Kidney (tissue), 14 donors: ENCODE results near the gene SARM1. TPM values are rescaled to one million over a fixed set of nuclear protein-coding genes. Genes with fewer than 3 reads are reported as not detected.
A peak's percentile ranks its signal among the peaks of the same experiment; 100 is the strongest.

Experiments
- DNase-seq, 5 donors: peaks; one replicate each; pipeline ENCODE4 v3.0.0-alpha.2; 2013 to 2020
- FAIRE-seq: peaks from 2 replicates; lab custom pipeline; 2012; peaks lifted over from hg19 to GRCh38; lab: Jason Lieb, UNC
- H3K27ac ChIP-seq, 2 donors: one replicate each; pipeline ENCODE4 v1.7.0; 2013; ENCODE audit warnings: low read depth in 2 of 2, low read length in 2 of 2, inconsistent platforms in 1 of 2
- H3K27me3 ChIP-seq: one replicate; pipeline ENCODE4 v1.7.1; 2013; ENCODE audit warnings: low read length, inconsistent platforms; ENCODE audit not compliant: control insufficient read depth, insufficient read depth
- H3K36me3 ChIP-seq, 3 donors: one replicate each; pipeline versions ENCODE4 v1.7.0 to v1.7.1; 2013; ENCODE audit warnings: low read length in 3 of 3, control low read depth in 1 of 3, inconsistent platforms in 1 of 3; ENCODE audit not compliant: insufficient read depth in 3 of 3, control insufficient read depth in 2 of 3
- H3K4me1 ChIP-seq, 3 donors: one replicate each; pipeline versions ENCODE4 v1.7.0 to v1.7.1; 2013; ENCODE audit warnings: low read length in 3 of 3, inconsistent platforms in 1 of 3, low read depth in 1 of 3; ENCODE audit not compliant: control insufficient read depth in 2 of 3, insufficient read depth in 2 of 3
- H3K4me3 ChIP-seq, 3 donors: one replicate each; pipeline versions ENCODE4 v1.7.0 to v1.8.1; 2013; ENCODE audit warnings: low read length in 3 of 3, control low read depth in 1 of 3, inconsistent platforms in 1 of 3
- H3K9ac ChIP-seq, 3 donors: one replicate each; pipeline versions ENCODE4 v1.7.0 to v1.7.1; 2013; ENCODE audit warnings: low read length in 3 of 3, control low read depth in 1 of 3, inconsistent platforms in 1 of 3
- H3K9me3 ChIP-seq, 3 donors: one replicate each; pipeline versions ENCODE4 v1.7.0 to v1.7.1; 2013; ENCODE audit warnings: low read length in 3 of 3, control low read depth in 1 of 3, inconsistent platforms in 1 of 3; ENCODE audit not compliant: control insufficient read depth in 2 of 3, insufficient read depth in 1 of 3
- CTCF ChIP-seq: IDR thresholded peaks from 3 replicates; pipeline ENCODE4 v1.5.1; 2012; ENCODE audit warnings: mild to moderate bottlenecking, moderate library complexity, borderline replicate concordance; ENCODE audit not compliant: insufficient read depth; ENCODE audit errors: extremely low read depth
- intact Hi-C: fragments of 100-400 bp; cut with DNase I; formaldehyde crosslinking; loops from one replicate; pipeline ENCODE4 v1.11.1; 2022
- polyA plus RNA-seq: library from polyadenylated mRNA; stranded (reverse); fragments of 350-450 nt; fragmentation: Illumina TruSeq; extraction: RNeasy Lipid Tissue Mini Kit (QIAGEN cat#74804); gene quantifications from one replicate; pipeline ENCODE4 v1.2.3, GENCODE V29; 2014; ENCODE audit warnings: low read depth, low replicate concordance; ENCODE audit not compliant: insufficient read depth
- total RNA-seq: library from RNA; stranded (reverse); fragmentation: NEBNext Ultra II Directional; extraction: Animal tissue kit (Norgen Biotek cat#: 25700); gene quantifications from one replicate; pipeline ENCODE4 v1.2.1, GENCODE V29; 2021
- donor health status: control.
- donor health status: control.
- donor health status: control.
- donor health status: control.
- donor health status: control.
- donor health status: DM: yes; HTN: yes; CAD: no.
- donor health status: Normal renal cell carcinoma (clear cell type).

Gene SARM1
- total and polyA plus RNA-seq, 2 donors from 2014 or later: 10.4 to 23.8 TPM

- intact Hi-C loops: no loop called here
- Histone ChIP-seq H3K36me3 (peaks cover 0 to 3% (median 0%) of the 10 kb centered on the region in 3 donors), H3K9ac (no peak overlapping the region), H3K4me3 (no peak overlapping the region), H3K4me1 (peaks cover 0 to 17% (median 3%) of the 10 kb centered on the region in 3 donors), H3K27me3 (no peaks in the 10 kb centered on the region), H3K27ac (no peak overlapping the region), H3K9me3 (no peaks in the 10 kb centered on the region)
- no peak for DNase-seq
- TF ChIP-seq CTCF: no peak
- no peak for FAIRE-seq
Measured at GRCh38 chr17:28368915-28369683, 2.4 kb upstream of the SARM1 start.

- no peaks in the 10 kb centered on the region for H3K27me3 ChIP-seq
- H3K27ac ChIP-seq: no peak overlapping the region
- DNase-seq (peak in 1 of 5 donors; percentile 65), FAIRE-seq (no peak)
- no peaks in the 10 kb centered on the region for H3K9me3 ChIP-seq
- H3K4me3 ChIP-seq: no peak overlapping the region
- H3K9ac ChIP-seq: no peak overlapping the region
- no peak for TF ChIP-seq CTCF
- intact Hi-C loops: no loop called here
- peaks cover 0 to 17% (median 3%) of the 10 kb centered on the region in 3 donors for H3K4me1 ChIP-seq
- no peaks in the 10 kb centered on the region for H3K36me3 ChIP-seq
Measured at GRCh38 chr17:28369684-28370034, 1.8 kb upstream of the SARM1 start.

GRCh38 chr17:28370035-28370743 is 1.3 kb upstream of the SARM1 start, which contains the start of gene VTN:
Gene VTN, minus strand, starts transcription at chr17:28370307. Its CDS starts 104 bp downstream, at chr17:28370203.
- no peak within 1 kb of the TSS for H3K9ac ChIP-seq
- H3K4me1 ChIP-seq: peaks cover 0 to 17% (median 3%) of the 10 kb centered on the region in 3 donors
- H3K9me3 ChIP-seq: no peaks in the 10 kb centered on the region
- peak in 4 of 5 donors; percentile 18 to 92 (median 50) for DNase-seq
- no peaks in the 10 kb centered on the region for H3K27me3 ChIP-seq
- peak within 1 kb of the TSS in 1 of 2 donors; percentile 28 for H3K27ac ChIP-seq
- intact Hi-C loops: no loop called here
- no peak for FAIRE-seq
- no peaks in the 10 kb centered on the region for H3K36me3 ChIP-seq
- TF ChIP-seq CTCF: no peak
- H3K4me3 ChIP-seq: no peak within 1 kb of the TSS
